ENCODE measurements around the gene FOXP1. TPM values are rescaled to one million over a fixed set of nuclear protein-coding genes. Genes with fewer than 3 reads are reported as not detected.

FOXP1 gene
- total and polyA plus RNA-seq, 2 donors (not counting 1 experiment from before 2014, with no cell fraction given) = 70.3 to 101 TPM

GRCh38 chr3:71054312-71054711 is 529.2 kb downstream of the FOXP1 start:
- Histone ChIP-seq H3K36me3 (ENCODE audit: control insufficient read depth, insufficient read depth, low read length) (peaks cover 2% of the 10 kb centered on the region), H2AFZ (ENCODE audit: low read length) (no peak overlapping the region), H3K79me2 (ENCODE audit: control insufficient read depth, insufficient read depth, low read length) (peaks cover 88% of the 10 kb centered on the region), H3K9ac (ENCODE audit: insufficient read depth, low read length) (no peak overlapping the region), H3K4me2 (ENCODE audit: extremely low read depth, insufficient read depth, low read length) (no peak overlapping the region), H3K27me3 (ENCODE audit: control insufficient read depth, insufficient read depth, low read length) (no peaks in the 10 kb centered on the region), H4K20me1 (ENCODE audit: control insufficient read depth, extremely low read depth, insufficient read depth, low read length) (no peaks in the 10 kb centered on the region), H3K9me3 (ENCODE audit: control insufficient read depth, insufficient read depth, low read depth, low read length) (no peaks in the 10 kb centered on the region), H3K4me3 (replicated peaks in 1 of 4; ENCODE audit: control extremely low read depth in 1 of 4, insufficient read depth in 1 of 4, low read depth in 3 of 4, low read length in 4 of 4) (no peak overlapping the region), H3K4me1 (ENCODE audit: control insufficient read depth, extremely low read depth, insufficient read depth, low read length) (peaks cover 32% of the 10 kb centered on the region), H3K27ac (ENCODE audit: insufficient read depth, low read length) (no peak overlapping the region)
- DNase-seq (ENCODE audit: low read depth in 2 of 2) = no peak
- TF ChIP-seq EZH2 (IDR thresholded peaks at IDR 0.05; ENCODE audit: low read length, missing control alignments) (no peak), CTCF (conservative IDR thresholded peaks at IDR 0.05 in 1 of 2, IDR thresholded peaks at IDR 0.05 in 1 of 2; ENCODE audit: low read depth in 1 of 2, low read length in 2 of 2) (no peak)

- H3K27ac ChIP-seq (ENCODE audit: insufficient read depth, low read length) = no peak overlapping the region
- H2AFZ ChIP-seq (ENCODE audit: low read length) = no peak overlapping the region
- no peak for DNase-seq (ENCODE audit: low read depth in 2 of 2)
- no peaks in the 10 kb centered on the region for H3K9me3 ChIP-seq (ENCODE audit: control insufficient read depth, insufficient read depth, low read depth, low read length)
- H3K4me3 ChIP-seq (replicated peaks in 1 of 4; ENCODE audit: control extremely low read depth in 1 of 4, insufficient read depth in 1 of 4, low read depth in 3 of 4, low read length in 4 of 4) = no peak overlapping the region
- peaks cover 2% of the 10 kb centered on the region for H3K36me3 ChIP-seq (ENCODE audit: control insufficient read depth, insufficient read depth, low read length)
- H3K4me2 ChIP-seq (ENCODE audit: extremely low read depth, insufficient read depth, low read length) = no peak overlapping the region
- H3K27me3 ChIP-seq (ENCODE audit: control insufficient read depth, insufficient read depth, low read length) = no peaks in the 10 kb centered on the region
- H3K4me1 ChIP-seq (ENCODE audit: control insufficient read depth, extremely low read depth, insufficient read depth, low read length) = peaks cover 33% of the 10 kb centered on the region
- H3K79me2 ChIP-seq (ENCODE audit: control insufficient read depth, insufficient read depth, low read length) = peaks cover 88% of the 10 kb centered on the region
- TF ChIP-seq CTCF (conservative IDR thresholded peaks at IDR 0.05 in 1 of 2, IDR thresholded peaks at IDR 0.05 in 1 of 2; ENCODE audit: low read depth in 1 of 2, low read length in 2 of 2) = no peak
- TF ChIP-seq EZH2 (IDR thresholded peaks at IDR 0.05; ENCODE audit: low read length, missing control alignments) = no peak
- H3K9ac ChIP-seq (ENCODE audit: insufficient read depth, low read length) = no peak overlapping the region
- H4K20me1 ChIP-seq (ENCODE audit: control insufficient read depth, extremely low read depth, insufficient read depth, low read length) = no peaks in the 10 kb centered on the region
Measured at GRCh38 chr3:71053495-71053894, 530.0 kb downstream of the FOXP1 start.

GRCh38 chr3:71052716-71053115 is 530.8 kb downstream of the FOXP1 start:
- no peak for DNase-seq (ENCODE audit: low read depth in 2 of 2)
- Histone ChIP-seq H3K27ac (ENCODE audit: insufficient read depth, low read length) (no peak overlapping the region), H3K36me3 (ENCODE audit: control insufficient read depth, insufficient read depth, low read length) (peaks cover 2% of the 10 kb centered on the region)

More at GRCh38 chr3:71052716-71053115, 530.8 kb downstream of the FOXP1 start:
- peaks cover 88% of the 10 kb centered on the region for H3K79me2 ChIP-seq (ENCODE audit: control insufficient read depth, insufficient read depth, low read length)
- no peak overlapping the region for H3K4me3 ChIP-seq (replicated peaks in 1 of 4; ENCODE audit: control extremely low read depth in 1 of 4, insufficient read depth in 1 of 4, low read depth in 3 of 4, low read length in 4 of 4)
- no peak overlapping the region for H2AFZ ChIP-seq (ENCODE audit: low read length)
- H3K27me3 ChIP-seq (ENCODE audit: control insufficient read depth, insufficient read depth, low read length) = no peaks in the 10 kb centered on the region
- H3K4me2 ChIP-seq (ENCODE audit: extremely low read depth, insufficient read depth, low read length) = no peak overlapping the region
- TF ChIP-seq CTCF (conservative IDR thresholded peaks at IDR 0.05 in 1 of 2, IDR thresholded peaks at IDR 0.05 in 1 of 2; ENCODE audit: low read depth in 1 of 2, low read length in 2 of 2) (no peak), EZH2 (IDR thresholded peaks at IDR 0.05; ENCODE audit: low read length, missing control alignments) (no peak)
- H4K20me1 ChIP-seq (ENCODE audit: control insufficient read depth, extremely low read depth, insufficient read depth, low read length) = no peaks in the 10 kb centered on the region
- peaks cover 32% of the 10 kb centered on the region for H3K4me1 ChIP-seq (ENCODE audit: control insufficient read depth, extremely low read depth, insufficient read depth, low read length)
- H3K9ac ChIP-seq (ENCODE audit: insufficient read depth, low read length) = no peak overlapping the region
- no peaks in the 10 kb centered on the region for H3K9me3 ChIP-seq (ENCODE audit: control insufficient read depth, insufficient read depth, low read depth, low read length)

Measured in fibroblast of lung (primary cell).